GM12874 (cell line): ENCODE results near the gene UPK3A.

ENCODE experiments used
- TF ChIP-seq, protein P1 (sequence below): IDR thresholded peaks from 2 replicates; pipeline ENCODE4 v1.5.1; 2011; ENCODE audit warnings: low read depth, mild to moderate bottlenecking, control low read depth, low read length, moderate library complexity; ENCODE audit not compliant: insufficient read depth

Gene UPK3A

DNA sequence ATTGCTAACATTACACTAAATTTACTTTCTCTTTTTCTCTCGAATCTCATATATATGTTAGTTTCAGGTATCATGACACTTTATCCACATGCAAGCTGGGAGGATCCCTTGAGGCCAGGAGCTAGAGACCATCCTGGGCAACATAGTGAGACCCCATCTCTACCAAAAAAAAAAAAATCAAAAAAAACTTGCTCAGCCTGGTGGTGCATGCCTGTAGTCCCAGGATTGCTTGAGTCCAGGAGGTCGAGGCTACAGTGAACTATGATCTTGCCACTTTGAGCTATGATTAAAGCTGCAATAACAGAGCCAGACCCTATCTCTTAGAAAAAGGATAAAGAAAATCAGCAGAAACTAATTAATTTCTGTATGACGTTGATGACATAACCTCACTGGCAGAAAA lies 3.7 kb upstream of the UPK3A start:
- TF ChIP-seq, protein P1, sequence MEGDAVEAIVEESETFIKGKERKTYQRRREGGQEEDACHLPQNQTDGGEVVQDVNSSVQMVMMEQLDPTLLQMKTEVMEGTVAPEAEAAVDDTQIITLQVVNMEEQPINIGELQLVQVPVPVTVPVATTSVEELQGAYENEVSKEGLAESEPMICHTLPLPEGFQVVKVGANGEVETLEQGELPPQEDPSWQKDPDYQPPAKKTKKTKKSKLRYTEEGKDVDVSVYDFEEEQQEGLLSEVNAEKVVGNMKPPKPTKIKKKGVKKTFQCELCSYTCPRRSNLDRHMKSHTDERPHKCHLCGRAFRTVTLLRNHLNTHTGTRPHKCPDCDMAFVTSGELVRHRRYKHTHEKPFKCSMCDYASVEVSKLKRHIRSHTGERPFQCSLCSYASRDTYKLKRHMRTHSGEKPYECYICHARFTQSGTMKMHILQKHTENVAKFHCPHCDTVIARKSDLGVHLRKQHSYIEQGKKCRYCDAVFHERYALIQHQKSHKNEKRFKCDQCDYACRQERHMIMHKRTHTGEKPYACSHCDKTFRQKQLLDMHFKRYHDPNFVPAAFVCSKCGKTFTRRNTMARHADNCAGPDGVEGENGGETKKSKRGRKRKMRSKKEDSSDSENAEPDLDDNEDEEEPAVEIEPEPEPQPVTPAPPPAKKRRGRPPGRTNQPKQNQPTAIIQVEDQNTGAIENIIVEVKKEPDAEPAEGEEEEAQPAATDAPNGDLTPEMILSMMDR, result no peak

DNA sequence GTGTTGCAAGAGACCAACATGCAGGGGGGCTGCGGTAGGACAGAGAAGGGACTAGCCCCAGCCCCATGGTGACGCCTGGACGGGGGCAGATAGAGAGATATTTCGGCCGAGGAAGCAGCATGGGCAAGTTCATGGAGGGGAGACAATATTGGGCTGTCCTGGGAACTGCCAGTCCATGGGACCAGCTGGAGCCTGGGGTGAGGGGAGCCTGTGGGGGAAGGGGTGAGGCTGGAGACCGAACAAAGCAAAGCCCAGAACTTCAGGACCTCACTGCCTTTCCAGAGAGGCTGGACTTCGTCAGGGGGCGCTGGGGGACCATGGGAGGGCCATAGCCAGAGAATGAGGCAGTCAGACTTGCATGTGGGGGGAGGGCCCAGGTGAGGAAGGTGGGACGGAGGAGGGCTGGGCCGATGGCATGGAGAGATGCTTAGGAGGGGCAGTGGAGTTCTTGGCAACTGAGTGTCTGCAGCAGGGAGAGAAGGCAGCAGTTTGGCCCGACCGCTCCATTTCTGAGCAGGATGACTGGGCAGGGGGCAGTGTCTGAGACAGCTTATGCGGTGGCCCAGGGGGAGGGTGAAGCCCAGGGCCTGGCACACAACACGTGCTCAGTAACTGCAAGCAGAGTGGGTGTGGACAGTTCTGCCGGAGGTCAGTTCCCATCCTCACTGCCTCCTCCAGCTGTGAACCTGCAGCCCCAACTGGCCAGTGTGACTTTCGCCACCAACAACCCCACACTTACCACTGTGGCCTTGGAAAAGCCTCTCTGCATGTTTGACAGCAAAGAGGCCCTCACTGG lies 712 bp downstream of the UPK3A start:
- TF ChIP-seq, protein P1, result no peak

DNA sequence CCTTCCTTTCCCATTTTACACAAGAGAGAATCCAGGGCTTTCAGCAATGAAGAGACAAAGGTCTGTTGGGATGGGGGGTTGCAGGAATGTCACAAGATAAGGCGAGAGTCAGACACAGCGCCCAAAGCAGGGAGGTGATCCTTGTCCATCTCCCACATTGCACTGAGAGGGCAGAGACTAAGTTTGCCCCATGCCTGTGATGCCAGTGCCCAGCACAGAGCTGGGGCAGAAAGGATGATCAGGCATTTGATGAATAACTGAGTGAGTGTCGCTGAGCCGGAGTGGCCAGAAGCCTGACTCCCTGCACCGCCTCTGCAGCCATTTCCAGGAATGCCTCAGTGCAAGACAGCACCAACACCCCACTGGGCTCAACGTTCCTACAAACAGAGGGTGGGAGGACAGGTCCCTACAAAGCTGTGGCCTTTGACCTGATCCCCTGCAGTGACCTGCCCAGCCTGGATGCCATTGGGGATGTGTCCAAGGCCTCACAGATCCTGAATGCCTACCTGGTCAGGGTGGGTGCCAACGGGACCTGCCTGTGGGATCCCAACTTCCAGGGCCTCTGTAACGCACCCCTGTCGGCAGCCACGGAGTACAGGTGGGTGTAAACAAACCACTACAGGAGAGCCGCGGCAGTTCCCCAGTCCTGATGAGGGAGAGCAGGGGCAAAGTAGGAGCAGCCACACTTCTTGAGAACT lies 2.3 kb downstream of the UPK3A start:
- TF ChIP-seq, protein P1, result no peak

DNA sequence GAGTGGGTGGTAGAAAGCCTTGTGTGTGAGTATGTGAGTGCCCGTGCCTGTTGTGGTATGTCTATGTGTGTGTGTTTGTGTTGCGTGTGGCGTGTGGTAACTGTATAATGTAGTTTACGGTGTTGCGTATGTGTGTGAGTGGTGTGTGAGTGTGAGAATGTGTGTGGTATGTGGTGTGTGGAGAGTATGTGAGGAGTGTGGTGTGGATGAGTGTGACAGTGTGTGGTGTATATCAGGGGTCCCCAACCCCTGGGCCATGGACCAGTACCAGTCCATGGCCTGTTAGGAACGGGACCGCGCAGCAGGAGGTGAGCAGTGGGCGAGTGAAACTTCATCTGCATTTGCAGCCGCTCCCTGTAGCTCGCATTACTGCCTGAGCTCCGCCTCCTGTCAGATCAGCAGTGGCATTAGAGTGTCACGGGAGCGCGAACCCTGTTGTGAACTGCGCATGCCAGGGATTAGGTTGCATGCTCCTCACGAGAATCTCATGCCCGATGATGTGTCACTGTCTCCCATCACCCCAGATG lies 5.7 kb downstream of the UPK3A start:
- TF ChIP-seq, protein P1, result no peak

DNA sequence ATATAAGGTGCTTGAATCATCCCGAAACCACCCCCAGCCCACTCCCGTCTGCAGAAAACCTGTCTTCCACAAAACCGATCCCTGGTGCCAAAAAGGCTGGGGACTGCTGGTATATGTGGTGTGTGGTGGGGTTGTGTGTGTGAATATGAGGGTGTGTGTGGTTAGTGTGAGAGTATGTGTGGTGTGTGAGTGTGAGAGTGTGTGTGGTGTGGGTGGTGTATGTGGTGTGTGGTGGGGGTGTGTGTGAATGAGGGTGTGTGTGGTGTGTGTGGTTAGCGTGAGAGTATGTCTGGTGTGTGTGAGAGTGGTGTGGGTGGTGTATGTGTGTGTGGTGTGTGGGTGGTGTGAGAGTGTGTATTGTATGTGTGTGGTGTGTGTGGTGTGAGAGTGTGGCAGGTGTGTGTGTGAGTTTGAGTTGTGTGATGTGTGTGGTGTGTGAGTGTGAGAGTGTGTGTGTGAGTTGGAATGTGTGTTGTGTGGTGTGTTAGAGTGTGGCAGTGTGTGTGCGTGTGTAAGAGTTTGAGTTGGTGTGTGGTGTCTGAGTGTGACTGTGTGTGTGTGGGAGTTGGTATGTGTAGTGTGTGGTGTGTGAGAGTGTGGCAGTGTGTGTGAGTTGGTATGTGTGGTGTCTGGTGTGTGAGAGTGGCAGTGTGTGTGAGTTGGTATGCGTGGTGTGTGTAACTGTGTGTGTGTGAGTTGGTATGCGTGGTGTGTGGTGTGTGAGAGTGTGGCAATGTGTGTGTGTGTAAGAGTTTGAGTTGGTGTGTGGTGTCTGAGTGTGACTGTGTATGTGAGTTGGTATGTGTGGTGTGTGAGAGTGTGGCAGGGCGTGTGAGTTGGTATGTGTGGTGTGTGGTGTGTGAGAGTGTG lies 6.5 kb downstream of the UPK3A start:
- TF ChIP-seq, protein P1, result no peak

DNA sequence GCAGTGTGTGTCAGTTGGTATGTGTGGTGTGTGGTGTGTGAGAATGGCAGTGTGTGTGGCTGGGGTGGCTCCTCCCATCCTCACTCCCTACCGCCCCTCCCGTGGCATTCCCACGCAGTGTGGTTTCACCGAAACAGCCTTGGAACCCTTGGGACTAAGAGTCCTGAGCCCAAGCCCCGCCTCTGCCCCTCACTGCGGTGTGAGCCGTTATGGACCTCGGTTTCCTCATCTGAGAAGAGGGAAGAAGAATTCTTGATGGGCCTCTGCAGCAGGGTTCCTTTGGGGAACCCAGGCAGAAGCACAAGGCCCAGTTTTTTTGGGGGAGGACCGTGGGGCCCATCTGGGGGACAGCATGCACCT lies 7.2 kb downstream of the UPK3A start:
- TF ChIP-seq, protein P1, result no peak

DNA sequence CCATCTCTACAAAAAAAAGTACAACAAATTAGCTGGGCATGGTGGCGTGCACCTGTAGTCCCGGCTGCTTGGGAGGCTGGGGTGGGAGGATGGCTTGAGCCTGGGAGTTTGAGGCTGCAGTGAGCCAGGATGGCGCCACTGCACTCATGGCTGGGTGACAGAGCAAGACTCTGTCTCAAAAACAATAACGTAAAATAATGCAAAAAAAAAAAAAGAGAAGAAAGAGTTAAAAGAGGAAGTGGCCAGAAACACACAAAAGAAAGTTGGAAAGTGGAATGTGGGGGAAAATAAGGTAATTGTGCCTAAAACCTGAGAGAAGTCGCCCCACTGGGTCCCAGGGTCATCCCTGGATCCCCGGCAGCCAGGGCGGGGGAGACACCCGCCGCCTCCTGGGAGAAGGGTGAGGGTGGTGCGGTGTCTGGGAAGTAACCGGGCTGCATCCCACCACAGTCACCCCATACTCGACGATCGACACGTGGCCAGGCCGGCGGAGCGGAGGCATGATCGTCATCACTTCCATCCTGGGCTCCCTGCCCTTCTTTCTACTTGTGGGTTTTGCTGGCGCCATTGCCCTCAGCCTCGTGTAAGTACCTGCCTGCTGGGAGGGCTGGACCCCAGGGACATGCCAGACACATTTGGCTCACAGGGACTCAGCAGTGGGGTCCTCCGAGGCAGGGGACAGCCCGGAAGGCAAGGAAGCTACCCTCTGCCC lies 8.1 kb downstream of the UPK3A start:
- TF ChIP-seq, protein P1, result no peak
